AG04450 (cell line): ENCODE results near the gene RAD51C. TPM values are rescaled to one million over a fixed set of nuclear protein-coding genes. Genes with fewer than 3 reads are reported as not detected.
A peak's percentile ranks its signal among the peaks of the same experiment; 100 is the strongest.
"Not testable (repeated sequence)": the region's sequence is repeated elsewhere in the genome, so short reads cannot be mapped to it uniquely, and the experiment has no call there.

Experiments used
- CTCF ChIA-PET: fragments of 300-600, 350-600 bp; formaldehyde crosslinking; extraction: SDS; loops from one replicate; lab custom pipeline; 2022; ENCODE audit warnings: antibody characterized with exemption, inconsistent platforms; lab: Charles Lee
- POLR2A ChIA-PET: fragments of 350-600 bp; formaldehyde crosslinking; extraction: SDS; loops from one replicate; lab custom pipeline; 2021; ENCODE audit warnings: antibody characterized with exemption, inconsistent platforms; lab: Yijun Ruan, JAX
- DNase-seq: peaks from one replicate; pipeline ENCODE4 v3.0.0-alpha.2; 2011; ENCODE audit warnings: low read depth, low spot score
- H3K27ac ChIP-seq: one replicate; pipeline ENCODE4 v1.5.1; 2012; ENCODE audit warnings: low read depth, low read length, control low read depth
- H3K27me3 ChIP-seq: one replicate; pipeline ENCODE4 v1.6.0; 2012; ENCODE audit warnings: low read length; ENCODE audit not compliant: control insufficient read depth, insufficient read depth
- H3K4me3 ChIP-seq: 2 replicates; pipeline ENCODE4 v1.5.1; 2011; ENCODE audit warnings: mild to moderate bottlenecking, low read depth, low read length, control low read depth
- H3K9me3 ChIP-seq: 2 replicates; pipeline ENCODE4 v1.5.1; 2012; ENCODE audit warnings: low read length; ENCODE audit not compliant: control insufficient read depth, insufficient read depth
- CTCF ChIP-seq: IDR thresholded peaks from 2 replicates; pipeline ENCODE4 v1.5.1; 2011; ENCODE audit warnings: low read depth, low read length, control low read depth, inconsistent platforms
- polyA plus RNA-seq: library from polyadenylated mRNA; depleted of rRNA; stranded (reverse); fragments of >200 nt; gene quantifications from 2 replicates; pipeline ENCODE4 v1.2.3, GENCODE V29; 2011

RAD51C gene
- polyA plus RNA-seq, 1 experiment = 36.1 TPM

GRCh38 chr17:58658804-58659713 lies 33.3 kb upstream of the RAD51C start:
- peak; percentile 99 for DNase-seq
- TF ChIP-seq CTCF = no peak
- Histone ChIP-seq H3K27ac (peak overlapping the region; percentile 95), H3K4me3 (peak overlapping the region; percentile 51), H3K9me3 (peaks cover 3% of the 10 kb centered on the region; the same call in 1 of the 2 replicates), H3K27me3 (peaks cover 4% of the 10 kb centered on the region)
- ChIA-PET POLR2A (interaction anchor here (0.6 to 4.1 kb wide), 11 partner anchors 9 to 947 kb away, joined by 3 to 86 read pairs (median 3); partner anchors contain the start of gene RAD51C), CTCF (interaction anchor here (0.6 to 1.2 kb wide), 3 partner anchors 52 to 346 kb away, joined by 3 to 4 read pairs (median 4); no protein-coding TSS in a partner anchor)

- H3K9me3 ChIP-seq = not testable (repeated sequence)
- H3K4me3 ChIP-seq = peak overlapping the region; percentile 51
These were observed 32.7 kb upstream of the RAD51C start for GRCh38 chr17:58659714-58660084.

GRCh38 chr17:58660621-58661020 lies 31.8 kb upstream of the RAD51C start:
- ChIA-PET CTCF (no interaction called here), POLR2A (interaction anchor here (1.2 to 4.1 kb wide), 3 partner anchors 9 to 29 kb away, joined by 3 to 86 read pairs (median 15); no protein-coding TSS in a partner anchor)

More at GRCh38 chr17:58659714-58660084, 32.7 kb upstream of the RAD51C start:
- POLR2A ChIA-PET = interaction anchor here (0.6 to 4.1 kb wide), 7 partner anchors 10 to 947 kb away, joined by 3 to 86 read pairs (median 5); partner anchors contain the start of gene RAD51C
- not testable (repeated sequence) for DNase-seq, H3K27me3 ChIP-seq
- peak overlapping the region; percentile 95 for H3K27ac ChIP-seq
- CTCF ChIA-PET = interaction anchor here (1.1 to 1.2 kb wide), 2 partner anchors 51 to 345 kb away, joined by 3 to 4 read pairs; no protein-coding TSS in a partner anchor

GRCh38 chr17:58661499-58661898 lies 30.9 kb upstream of the RAD51C start:
- peaks cover 4% of the 10 kb centered on the region for H3K27me3 ChIP-seq
- TF ChIP-seq CTCF = no peak
- DNase-seq = no peak
- POLR2A ChIA-PET = no interaction called here
- no peak overlapping the region for H3K27ac ChIP-seq
- H3K4me3 ChIP-seq = no peak overlapping the region
- CTCF ChIA-PET = no interaction called here
- H3K9me3 ChIP-seq = peaks cover 3% of the 10 kb centered on the region; the same call in 1 of the 2 replicates

More at GRCh38 chr17:58660621-58661020, 31.8 kb upstream of the RAD51C start:
- no peak for DNase-seq
- Histone ChIP-seq H3K4me3 (no peak overlapping the region), H3K9me3 (peaks cover 3% of the 10 kb centered on the region; the same call in 1 of the 2 replicates), H3K27me3 (peaks cover 4% of the 10 kb centered on the region), H3K27ac (no peak overlapping the region)
- TF ChIP-seq CTCF = no peak

GRCh38 chr17:58664302-58664701 lies 28.1 kb upstream of the RAD51C start:
- ChIA-PET POLR2A (no interaction called here), CTCF (no interaction called here)
- no peak for DNase-seq
- H3K27me3 ChIP-seq = peaks cover 4% of the 10 kb centered on the region
- H3K4me3 ChIP-seq = no peak overlapping the region
- TF ChIP-seq CTCF = no peak
- no peak overlapping the region for H3K27ac ChIP-seq
- H3K9me3 ChIP-seq = peaks cover 3% of the 10 kb centered on the region; the same call in 1 of the 2 replicates
